GM12878 (cell line): ENCODE results near the gene TMEM255B. TPM values are rescaled to one million over a fixed set of nuclear protein-coding genes. Genes with fewer than 3 reads are reported as not detected.

Source experiments
- ATAC-seq: fragments of 200-7000 bp; cut with Tn5 transposase; 3 replicates; pipeline ENCODE4 v1.9.1; 2020; ENCODE audit warnings: mild to moderate bottlenecking, moderate library complexity
- BruUV-seq: library from RNA; stranded (reverse); fragments of 400-500 nt; replicated peaks from 2 replicates; lab custom pipeline; 2021; lab: Mats Ljungman, UMichigan
- CTCF ChIA-PET: fragments of 300-600 bp; sonication (Branson Sonifier 250); formaldehyde crosslinking; extraction: SDS; loops from one replicate; lab custom pipeline; 2021; ENCODE audit warnings: inconsistent platforms; lab: Yijun Ruan, JAX
- POLR2A ChIA-PET: fragments of 350-600 bp; formaldehyde crosslinking; extraction: SDS; loops from one replicate; lab custom pipeline; 2021; ENCODE audit warnings: inconsistent platforms; lab: Charles Lee
- RAD21 ChIA-PET: fragments of 300-600 bp; sonication (Branson Sonifier 250); formaldehyde crosslinking; loops from one replicate; lab custom pipeline; 2023; ENCODE audit warnings: antibody characterized with exemption; ENCODE audit not compliant: unreplicated experiment; lab: Charles Lee
- SMC1A ChIA-PET: fragments of 300-600 bp; sonication (Branson Sonifier 250); formaldehyde crosslinking; loops from one replicate; lab custom pipeline; 2023; ENCODE audit not compliant: unreplicated experiment, uncharacterized antibody; lab: Charles Lee
- DNase-seq: peaks from one replicate; pipeline ENCODE4 v3.0.0-alpha.2; 2011; ENCODE audit warnings: low read depth, low spot score
- FAIRE-seq: peaks from 3 replicates; lab custom pipeline; 2011; peaks lifted over from hg19 to GRCh38; lab: Jason Lieb, UNC
- H2AFZ ChIP-seq: 2 replicates; pipeline ENCODE4 v1.6.0; 2011; ENCODE audit warnings: low read depth, low read length, control low read depth; ENCODE audit not compliant: control insufficient read depth
- H3K27ac ChIP-seq: 2 replicates; pipeline ENCODE4 v1.5.1; 2011; ENCODE audit warnings: control low read depth; ENCODE audit not compliant: control insufficient read depth, insufficient read depth
- H3K27me3 ChIP-seq, 2 experiments: replicated peaks in 1 of 2; 2 replicates each; pipeline versions ENCODE4 v1.6.0 to v1.6.1; 2011; ENCODE audit warnings: low read length in 1 of 2; ENCODE audit not compliant: control insufficient read depth in 2 of 2, insufficient read depth in 2 of 2
- H3K36me3 ChIP-seq, 2 experiments: 2 replicates each; pipeline ENCODE4 v1.5.1; 2011; ENCODE audit warnings: low read length in 1 of 2; ENCODE audit not compliant: control insufficient read depth in 2 of 2, insufficient read depth in 2 of 2
- H3K4me1 ChIP-seq: 2 replicates; pipeline ENCODE4 v1.6.1; 2011; ENCODE audit warnings: mild to moderate bottlenecking, low read length, moderate library complexity, mixed read lengths; ENCODE audit not compliant: control insufficient read depth, insufficient read depth
- H3K4me2 ChIP-seq: 2 replicates; pipeline ENCODE4 v1.6.0; 2011; ENCODE audit warnings: control low read depth; ENCODE audit not compliant: control insufficient read depth, insufficient read depth
- H3K4me3 ChIP-seq: fragments of 200-600 bp; sonication (generic); 2 replicates; pipeline ENCODE4 v1.5.1; 2016
- H3K79me2 ChIP-seq: 2 replicates; pipeline ENCODE4 v1.6.0; 2011; ENCODE audit warnings: low read length; ENCODE audit not compliant: control insufficient read depth, insufficient read depth
- H3K9ac ChIP-seq: 2 replicates; pipeline ENCODE4 v1.8.0; 2011; ENCODE audit warnings: low read length, control low read depth, mixed read lengths; ENCODE audit not compliant: control insufficient read depth, insufficient read depth
- H3K9me3 ChIP-seq: replicated peaks from 3 replicates; pipeline ENCODE4 v1.5.1; 2011; ENCODE audit warnings: mild to moderate bottlenecking, low read length; ENCODE audit not compliant: control insufficient read depth, insufficient read depth
- H4K20me1 ChIP-seq: 2 replicates; pipeline ENCODE4 v1.6.0; 2011; ENCODE audit not compliant: control insufficient read depth, insufficient read depth
- ASH2L ChIP-seq: fragments of 300-600, 200-600 bp; sonication (generic); IDR thresholded peaks from 2 replicates; pipeline ENCODE4 v1.6.1; 2017; ENCODE audit warnings: low read depth, mild to moderate bottlenecking, borderline replicate concordance
- BCL11A ChIP-seq: IDR thresholded peaks from 2 replicates; pipeline ENCODE4 v1.6.1; 2011; ENCODE audit warnings: low read depth, low read length
- BRCA1 ChIP-seq: IDR thresholded peaks from 2 replicates; pipeline ENCODE4 v1.6.1; 2011; ENCODE audit warnings: low read depth, low read length, improper control_type of control experiment
- CBX3 ChIP-seq: fragments of 200-600 bp; sonication (generic); IDR thresholded peaks from 2 replicates; pipeline ENCODE4 v1.6.1; 2016; ENCODE audit warnings: low read depth, borderline replicate concordance
- CREM ChIP-seq: IDR thresholded peaks from 2 replicates; pipeline ENCODE4 v1.6.1; 2014; ENCODE audit warnings: antibody characterized with exemption, low read depth
- EZH2 ChIP-seq: IDR thresholded peaks from 2 replicates; pipeline ENCODE4 v1.6.1; 2012; ENCODE audit warnings: low read depth, mild to moderate bottlenecking, control low read depth, inconsistent platforms, low read length, borderline replicate concordance; ENCODE audit not compliant: control insufficient read depth
- HDAC2 ChIP-seq: fragments of 200-600 bp; sonication (generic); IDR thresholded peaks from 2 replicates; pipeline ENCODE4 v1.6.1; 2017
- HDGF ChIP-seq: fragments of 450-650 bp; IDR thresholded peaks from 2 replicates; pipeline ENCODE4 v1.6.1; 2016; ENCODE audit warnings: antibody characterized with exemption
- JUND ChIP-seq: IDR thresholded peaks from 2 replicates; pipeline ENCODE4 v1.6.1; 2012; ENCODE audit warnings: low read depth, mild to moderate bottlenecking, low read length, improper control_type of control experiment, moderate library complexity
- NR2C1 ChIP-seq: fragments of 450-650 bp; IDR thresholded peaks from 2 replicates; pipeline ENCODE4 v1.6.1; 2017; ENCODE audit warnings: antibody characterized with exemption, mild to moderate bottlenecking, moderate library complexity
- PAX5 ChIP-seq: IDR thresholded peaks from 2 replicates; pipeline ENCODE4 v1.6.1; 2011; ENCODE audit warnings: low read depth, low read length, borderline replicate concordance
- PAX8 ChIP-seq: fragments of 450-650 bp; IDR thresholded peaks from 2 replicates; pipeline ENCODE4 v1.6.1; 2017; ENCODE audit warnings: mild to moderate bottlenecking, moderate library complexity
- PML ChIP-seq: IDR thresholded peaks from 2 replicates; pipeline ENCODE4 v1.6.1; 2012; ENCODE audit warnings: low read length, inconsistent platforms
- POLR2AphosphoS5 ChIP-seq: IDR thresholded peaks from 2 replicates; pipeline ENCODE4 v1.6.1; 2011; ENCODE audit warnings: mild to moderate bottlenecking, low read length, inconsistent platforms
- SMC3 ChIP-seq: IDR thresholded peaks from 2 replicates; pipeline ENCODE4 v1.6.1; 2011; ENCODE audit warnings: low read length, improper control_type of control experiment, borderline replicate concordance
- TARDBP ChIP-seq: IDR thresholded peaks from 2 replicates; pipeline ENCODE4 v1.6.1; 2016; ENCODE audit warnings: borderline replicate concordance
- TCF12 ChIP-seq: IDR thresholded peaks from 2 replicates; pipeline ENCODE4 v1.6.1; 2011; ENCODE audit warnings: low read depth, mild to moderate bottlenecking, low read length
- ZNF207 ChIP-seq: fragments of 450-650 bp; IDR thresholded peaks from 2 replicates; pipeline ENCODE4 v1.6.1; 2014; ENCODE audit warnings: antibody characterized with exemption, mild to moderate bottlenecking, borderline replicate concordance
- ZNF384 ChIP-seq: IDR thresholded peaks from 2 replicates; pipeline ENCODE4 v1.6.1; 2012; ENCODE audit warnings: low read depth, mild to moderate bottlenecking, low read length, improper control_type of control experiment, borderline replicate concordance
- WGBS: methylation state at CpG from one replicate; pipeline ENCODE4 v1.1.6; 2016; ENCODE audit warnings: low lambda C conversion rate; ENCODE audit not compliant: insufficient replicate concordance, insufficient coverage; ENCODE audit errors: missing lambda C conversion rate; 5-methylcytosine and 5-hydroxymethylcytosine counted together
- in situ Hi-C: fragments of 300-500 bp; cut with MboI; formaldehyde crosslinking; loops from 9 replicates; pipeline ENCODE4 v1.14.3; 2018; ENCODE audit warnings: mixed read lengths
- intact Hi-C: fragments of 100-400 bp; cut with micrococcal nuclease; formaldehyde crosslinking; loops from one replicate; pipeline ENCODE4 v1.14.2; 2022; ENCODE audit not compliant: unreplicated experiment
- polyA plus RNA-seq, 11 experiments: library from polyadenylated mRNA; depleted of rRNA in 4 of 11; unstranded in 6 of 11; stranded (reverse) in 5 of 11; fragments of >200 nt; fragmentation: Nextera tagmentation in 4 of 11; fragmentation: Illumina TruSeq in 1 of 11; extraction: Ambion mirVana in 4 of 11; extraction: Trizol in 1 of 11; gene quantifications; 1 replicate in 1 of 11; 2 replicates in 10 of 11; pipeline versions ENCODE4 v1.2.1 to v1.2.3, GENCODE V29; 2011 to 2016; ENCODE audit warnings: inconsistent platforms in 2 of 11, missing spikeins in 2 of 11, low read depth in 1 of 11
- total RNA-seq, 4 experiments: library from RNA; depleted of rRNA in 3 of 4; stranded (reverse); fragments of >200 nt in 3 of 4; fragmentation: Illumina TruSeq in 1 of 4; extraction: Trizol in 1 of 4; gene quantifications; 2 replicates each; pipeline versions ENCODE4 v1.2.1 to v1.2.3, GENCODE V29; 2013 to 2021
- TF ChIP-seq, protein P1 (sequence below): fragments of 450-650 bp; IDR thresholded peaks from 2 replicates; pipeline ENCODE4 v1.6.1; 2014; ENCODE audit warnings: mild to moderate bottlenecking

The TMEM255B gene
- total and polyA plus RNA-seq, 10 of the 15 experiments (the other 5 are each of a cell fraction or from before 2014, with no cell fraction given), result 0.04 to 0.62 (median 0.13) TPM; not detected in 3

DNA sequence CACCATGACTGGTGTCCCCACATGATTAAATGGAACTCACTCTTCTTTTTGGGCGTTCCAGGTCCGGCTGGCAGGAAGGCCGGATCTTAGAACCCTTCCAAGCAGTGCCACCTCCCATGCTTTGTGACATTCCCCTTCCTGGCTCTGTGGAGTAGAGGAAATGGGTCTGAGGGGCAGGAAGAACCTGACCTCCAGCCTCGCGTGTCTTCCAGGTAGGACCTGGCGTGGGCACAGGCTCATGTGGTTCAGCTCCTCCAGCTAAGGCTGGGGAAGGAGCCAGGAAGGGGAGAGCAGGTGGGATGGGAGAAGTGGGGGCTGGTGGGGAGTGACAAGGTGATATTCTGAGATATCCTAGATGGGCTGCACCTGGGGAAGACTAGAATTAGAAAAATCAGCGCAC, 2.1 kb downstream of the TMEM255B start (continued):
- no peak for TF ChIP-seq ZNF207

DNA sequence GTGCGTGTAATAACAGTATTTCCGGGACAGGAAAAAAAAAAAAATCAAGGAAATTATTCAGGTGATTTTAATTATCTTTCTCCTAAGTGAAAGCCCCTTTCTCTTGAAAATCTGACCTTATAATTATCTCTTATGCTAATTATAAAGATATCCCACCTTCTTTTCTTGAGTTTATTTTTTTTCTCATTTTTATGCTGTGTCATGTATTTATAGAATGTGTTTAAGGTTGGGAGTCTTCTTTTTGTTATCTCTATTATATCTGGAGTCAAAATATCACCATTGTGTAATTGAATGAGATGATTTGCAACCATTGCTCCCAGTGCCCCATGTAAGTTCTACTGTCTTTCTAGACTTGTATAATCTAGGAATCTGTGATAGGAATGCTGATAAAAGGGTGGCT, 3.0 kb downstream of the TMEM255B start:
- Histone ChIP-seq H3K27me3 (peaks cover 6 to 18% of the 10 kb centered on the region in 2 experiments), H3K36me3 (no peaks in the 10 kb centered on the region), H3K9me3 (no peaks in the 10 kb centered on the region), H3K27ac (no peak overlapping the region), H3K79me2 (no peaks in the 10 kb centered on the region), H3K9ac (no peak overlapping the region), H3K4me2 (no peak overlapping the region), H2AFZ (no peak overlapping the region), H3K4me3 (no peak overlapping the region), H3K4me1 (peaks cover 4% of the 10 kb centered on the region), H4K20me1 (no peaks in the 10 kb centered on the region)
- intact Hi-C loops (no loop called here), in situ Hi-C loops (no loop called here)
- RAD21 ChIA-PET, result no interaction called here
- no peak for TF ChIP-seq TARDBP
- no peak for TF ChIP-seq CBX3
- no peak for TF ChIP-seq HDAC2
- TF ChIP-seq JUND, result no peak
- TF ChIP-seq PAX8, result no peak
- TF ChIP-seq TCF12, result no peak
- TF ChIP-seq, protein P1, sequence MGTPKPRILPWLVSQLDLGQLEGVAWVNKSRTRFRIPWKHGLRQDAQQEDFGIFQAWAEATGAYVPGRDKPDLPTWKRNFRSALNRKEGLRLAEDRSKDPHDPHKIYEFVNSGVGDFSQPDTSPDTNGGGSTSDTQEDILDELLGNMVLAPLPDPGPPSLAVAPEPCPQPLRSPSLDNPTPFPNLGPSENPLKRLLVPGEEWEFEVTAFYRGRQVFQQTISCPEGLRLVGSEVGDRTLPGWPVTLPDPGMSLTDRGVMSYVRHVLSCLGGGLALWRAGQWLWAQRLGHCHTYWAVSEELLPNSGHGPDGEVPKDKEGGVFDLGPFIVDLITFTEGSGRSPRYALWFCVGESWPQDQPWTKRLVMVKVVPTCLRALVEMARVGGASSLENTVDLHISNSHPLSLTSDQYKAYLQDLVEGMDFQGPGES, result no peak
- TF ChIP-seq BRCA1, result no peak
- TF ChIP-seq PAX5, result no peak
- no peak for TF ChIP-seq EZH2
- TF ChIP-seq NR2C1, result no peak
- TF ChIP-seq ZNF384, result no peak
- no peak for TF ChIP-seq ASH2L
- no peak for TF ChIP-seq HDGF
- TF ChIP-seq SMC3, result no peak
- TF ChIP-seq POLR2AphosphoS5, result no peak
- no peak for TF ChIP-seq CREM
- TF ChIP-seq PML, result no peak
- TF ChIP-seq BCL11A, result no peak
- DNase-seq (no peak), FAIRE-seq (no peak), ATAC-seq (no peak)
- SMC1A ChIA-PET, result no interaction called here
- CTCF ChIA-PET, result no interaction called here
- POLR2A ChIA-PET, result no interaction called here
- no TSS peak for BruUV-seq
- WGBS, result 17% methylated on average over 1 of the region's 2 CpGs
